GM08714 (cell line): ENCODE data around the gene HTR2A.

Experiments
- H3K4me3 ChIP-seq: fragments of 200-500 bp; sonication (Bioruptor generic); 2 replicates; pipeline ENCODE4 v1.5.1; 2014; ENCODE audit warnings: mild to moderate bottlenecking, low read length, inconsistent platforms
- ZNF274 ChIP-seq: IDR thresholded peaks from 2 replicates; pipeline ENCODE4 v1.6.1; 2012; ENCODE audit warnings: mild to moderate bottlenecking, low read depth, low read length

The HTR2A gene

GRCh38 chr13:46894568-46894967, 2.3 kb downstream of the HTR2A start:
- peak overlapping the region; percentile 48; the same call in 1 of the 2 replicates for H3K4me3 ChIP-seq
- no peak for TF ChIP-seq ZNF274

- peak overlapping the region; percentile 48; the same call in 1 of the 2 replicates for H3K4me3 ChIP-seq
- TF ChIP-seq ZNF274 = no peak
Observed at GRCh38 chr13:46893798-46894560, 2.9 kb downstream of the HTR2A start.

GRCh38 chr13:46893221-46893740, 3.6 kb downstream of the HTR2A start:
- no peak for TF ChIP-seq ZNF274

GRCh38 chr13:46885018-46885417, 11.8 kb downstream of the HTR2A start:
- no peak for TF ChIP-seq ZNF274

More at GRCh38 chr13:46893221-46893740, 3.6 kb downstream of the HTR2A start:
- no peak overlapping the region for H3K4me3 ChIP-seq

GRCh38 chr13:46884531-46884930, 12.3 kb downstream of the HTR2A start:
- TF ChIP-seq ZNF274 = no peak
- H3K4me3 ChIP-seq = no peak overlapping the region

More at GRCh38 chr13:46885018-46885417, 11.8 kb downstream of the HTR2A start:
- no peak overlapping the region for H3K4me3 ChIP-seq

- TF ChIP-seq ZNF274 = no peak
- H3K4me3 ChIP-seq = no peak overlapping the region
Observed at GRCh38 chr13:46881621-46882020, 15.2 kb downstream of the HTR2A start.

- no peak for TF ChIP-seq ZNF274
- no peak overlapping the region for H3K4me3 ChIP-seq
Observed at GRCh38 chr13:46874006-46874405, 22.8 kb downstream of the HTR2A start.

- H3K4me3 ChIP-seq = no peak overlapping the region
- TF ChIP-seq ZNF274 = no peak
Observed at GRCh38 chr13:46871557-46871956, 25.3 kb downstream of the HTR2A start.

GRCh38 chr13:46868091-46868490, 28.8 kb downstream of the HTR2A start:
- no peak overlapping the region for H3K4me3 ChIP-seq
- TF ChIP-seq ZNF274 = no peak

- no peak overlapping the region for H3K4me3 ChIP-seq
- TF ChIP-seq ZNF274 = no peak
Observed at GRCh38 chr13:46866150-46866549, 30.7 kb downstream of the HTR2A start.

GRCh38 chr13:46864941-46865340, 31.9 kb downstream of the HTR2A start:
- H3K4me3 ChIP-seq = no peak overlapping the region
- TF ChIP-seq ZNF274 = no peak

GRCh38 chr13:46861959-46862358, 34.9 kb downstream of the HTR2A start:
- no peak for TF ChIP-seq ZNF274
- no peak overlapping the region for H3K4me3 ChIP-seq

- no peak overlapping the region for H3K4me3 ChIP-seq
- TF ChIP-seq ZNF274 = no peak
Observed at GRCh38 chr13:46860722-46861121, 36.1 kb downstream of the HTR2A start.

- no peak for TF ChIP-seq ZNF274
- H3K4me3 ChIP-seq = no peak overlapping the region
Observed at GRCh38 chr13:46858776-46859175, 38.1 kb downstream of the HTR2A start.

- no peak for TF ChIP-seq ZNF274
Observed at GRCh38 chr13:46858163-46858562, 38.7 kb downstream of the HTR2A start.

More at GRCh38 chr13:46858163-46858562, 38.7 kb downstream of the HTR2A start:
- no peak overlapping the region for H3K4me3 ChIP-seq
